ENCODE data around the gene CCL24. TPM values are rescaled to one million over a fixed set of nuclear protein-coding genes. Genes with fewer than 3 reads are reported as not detected.
"Not testable (repeated sequence)": the region's sequence is repeated elsewhere in the genome, so short reads cannot be mapped to it uniquely, and the experiment has no call there.

Gene CCL24
- total RNA-seq, 1 donor from 2014 or later: not detected

GRCh38 chr7:75796420-75796819 is 17.2 kb downstream of the CCL24 start:
- no peak for TF ChIP-seq CTCF (IDR thresholded peaks at IDR 0.05; ENCODE audit: unreplicated experiment)
- Mint-ChIP-seq H3K36me3 (ENCODE audit: low read depth, unreplicated experiment) (no peaks in the 10 kb centered on the region), H3K4me3 (ENCODE audit: unreplicated experiment) (no peak overlapping the region), H3K27me3 (ENCODE audit: unreplicated experiment) (peaks cover 2% of the 10 kb centered on the region), H3K4me1 (ENCODE audit: unreplicated experiment) (no peaks in the 10 kb centered on the region), H3K9me3 (ENCODE audit: unreplicated experiment) (no peaks in the 10 kb centered on the region), H3K27ac (ENCODE audit: unreplicated experiment) (no peak overlapping the region)
- no peak for DNase-seq (ENCODE audit: low spot score)

- peaks cover 2% of the 10 kb centered on the region for H3K27me3 Mint-ChIP-seq (ENCODE audit: unreplicated experiment)
- H3K4me1 Mint-ChIP-seq (ENCODE audit: unreplicated experiment): no peaks in the 10 kb centered on the region
- H3K36me3 Mint-ChIP-seq (ENCODE audit: low read depth, unreplicated experiment): no peaks in the 10 kb centered on the region
- H3K27ac Mint-ChIP-seq (ENCODE audit: unreplicated experiment): no peak overlapping the region
- H3K4me3 Mint-ChIP-seq (ENCODE audit: unreplicated experiment): no peak overlapping the region
- TF ChIP-seq CTCF (IDR thresholded peaks at IDR 0.05; ENCODE audit: unreplicated experiment): no peak
- no peak for DNase-seq (ENCODE audit: low spot score)
- H3K9me3 Mint-ChIP-seq (ENCODE audit: unreplicated experiment): no peaks in the 10 kb centered on the region
These were observed 17.7 kb downstream of the CCL24 start for GRCh38 chr7:75795831-75796285.

GRCh38 chr7:75793676-75794075 is 19.9 kb downstream of the CCL24 start:
- no peaks in the 10 kb centered on the region for H3K9me3 Mint-ChIP-seq (ENCODE audit: unreplicated experiment)

GRCh38 chr7:75792567-75792966 is 21.0 kb downstream of the CCL24 start:
- not testable (repeated sequence) for H3K9me3 Mint-ChIP-seq (ENCODE audit: unreplicated experiment); H3K4me1 Mint-ChIP-seq (ENCODE audit: unreplicated experiment); H3K4me3 Mint-ChIP-seq (ENCODE audit: unreplicated experiment); H3K27ac Mint-ChIP-seq (ENCODE audit: unreplicated experiment); DNase-seq (ENCODE audit: low spot score); H3K36me3 Mint-ChIP-seq (ENCODE audit: low read depth, unreplicated experiment); H3K27me3 Mint-ChIP-seq (ENCODE audit: unreplicated experiment)

More at GRCh38 chr7:75793676-75794075, 19.9 kb downstream of the CCL24 start:
- Mint-ChIP-seq H3K4me3 (ENCODE audit: unreplicated experiment) (no peak overlapping the region), H3K27ac (ENCODE audit: unreplicated experiment) (no peak overlapping the region), H3K36me3 (ENCODE audit: low read depth, unreplicated experiment) (no peaks in the 10 kb centered on the region), H3K27me3 (ENCODE audit: unreplicated experiment) (peaks cover 2% of the 10 kb centered on the region), H3K4me1 (ENCODE audit: unreplicated experiment) (no peaks in the 10 kb centered on the region)
- no peak for TF ChIP-seq CTCF (IDR thresholded peaks at IDR 0.05; ENCODE audit: unreplicated experiment)
- DNase-seq (ENCODE audit: low spot score): no peak

- Mint-ChIP-seq H3K4me1 (ENCODE audit: unreplicated experiment) (no peaks in the 10 kb centered on the region), H3K36me3 (ENCODE audit: low read depth, unreplicated experiment) (no peaks in the 10 kb centered on the region), H3K27me3 (ENCODE audit: unreplicated experiment) (peaks cover 2% of the 10 kb centered on the region), H3K27ac (ENCODE audit: unreplicated experiment) (no peak overlapping the region), H3K4me3 (ENCODE audit: unreplicated experiment) (no peak overlapping the region), H3K9me3 (ENCODE audit: unreplicated experiment) (no peaks in the 10 kb centered on the region)
- TF ChIP-seq CTCF (IDR thresholded peaks at IDR 0.05; ENCODE audit: unreplicated experiment): no peak
- no peak for DNase-seq (ENCODE audit: low spot score)
These were observed 24.2 kb downstream of the CCL24 start for GRCh38 chr7:75789361-75789924.

GRCh38 chr7:75788154-75788847 is 25.3 kb downstream of the CCL24 start:
- H3K27ac Mint-ChIP-seq (ENCODE audit: unreplicated experiment); H3K9me3 Mint-ChIP-seq (ENCODE audit: unreplicated experiment); H3K27me3 Mint-ChIP-seq (ENCODE audit: unreplicated experiment); H3K4me3 Mint-ChIP-seq (ENCODE audit: unreplicated experiment); H3K4me1 Mint-ChIP-seq (ENCODE audit: unreplicated experiment); DNase-seq (ENCODE audit: low spot score); H3K36me3 Mint-ChIP-seq (ENCODE audit: low read depth, unreplicated experiment): not testable (repeated sequence)

GRCh38 chr7:75783058-75783457 is 30.5 kb downstream of the CCL24 start:
- DNase-seq (ENCODE audit: low spot score); H3K4me3 Mint-ChIP-seq (ENCODE audit: unreplicated experiment); H3K36me3 Mint-ChIP-seq (ENCODE audit: low read depth, unreplicated experiment); H3K27me3 Mint-ChIP-seq (ENCODE audit: unreplicated experiment); H3K4me1 Mint-ChIP-seq (ENCODE audit: unreplicated experiment); H3K9me3 Mint-ChIP-seq (ENCODE audit: unreplicated experiment); H3K27ac Mint-ChIP-seq (ENCODE audit: unreplicated experiment): not testable (repeated sequence)

- DNase-seq (ENCODE audit: low spot score); H3K36me3 Mint-ChIP-seq (ENCODE audit: low read depth, unreplicated experiment); H3K4me1 Mint-ChIP-seq (ENCODE audit: unreplicated experiment); H3K9me3 Mint-ChIP-seq (ENCODE audit: unreplicated experiment); H3K27me3 Mint-ChIP-seq (ENCODE audit: unreplicated experiment); H3K4me3 Mint-ChIP-seq (ENCODE audit: unreplicated experiment); H3K27ac Mint-ChIP-seq (ENCODE audit: unreplicated experiment): not testable (repeated sequence)
These were observed 32.8 kb downstream of the CCL24 start for GRCh38 chr7:75780647-75781273.
